Embryonic facial prominence (tissue), 1 donor: Measurements from ENCODE around the gene PIK3R5.
"Not testable (repeated sequence)": the region's sequence is repeated elsewhere in the genome, so short reads cannot be mapped to it uniquely, and the experiment has no call there.

ENCODE experiments used
- DNase-seq: peaks from one replicate; pipeline ENCODE4 v3.0.0-alpha.2; 2016; ENCODE audit errors: extremely low spot score

Gene PIK3R5

DNA sequence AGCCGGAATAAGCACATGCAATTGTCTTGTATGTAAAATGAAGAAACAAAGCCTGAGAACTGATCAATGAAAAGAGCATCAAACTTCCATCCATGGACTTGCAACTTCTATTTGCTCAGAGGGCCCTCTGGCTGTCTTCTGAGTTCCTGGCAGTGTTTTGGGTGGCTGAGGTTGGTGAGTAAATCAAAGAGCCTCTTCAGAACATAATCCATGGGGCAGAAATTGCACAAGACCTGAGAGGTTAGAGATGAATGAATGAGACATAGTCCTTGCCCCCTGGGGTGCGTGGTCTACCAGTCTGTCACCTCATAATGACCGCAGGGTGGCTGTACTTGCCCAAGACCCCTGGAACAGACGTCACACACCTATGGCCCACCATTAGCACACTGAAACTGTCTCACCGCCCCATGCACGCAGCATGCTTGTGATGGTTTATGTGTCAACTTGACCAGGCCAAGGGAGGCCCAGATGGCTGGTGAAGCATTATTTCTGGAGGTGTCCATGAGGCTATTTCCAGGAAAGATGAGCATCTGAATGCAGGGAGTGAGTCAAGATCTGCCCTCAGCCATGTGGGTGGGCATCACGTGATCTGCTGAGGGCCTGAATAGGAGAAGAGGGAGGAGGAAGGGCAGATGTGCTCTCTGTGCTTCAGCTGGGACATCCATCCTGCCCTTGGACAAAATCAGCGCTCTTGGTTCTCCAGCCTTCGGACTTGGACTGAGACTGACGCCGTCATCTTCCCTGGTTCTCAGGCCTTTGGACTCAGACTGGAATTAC, 106.3 kb downstream of the PIK3R5 start:
- DNase-seq, result no peak

- no peak for DNase-seq
These were observed 107.6 kb downstream of the PIK3R5 start for GRCh38 chr17:8857919-8858318.

DNA sequence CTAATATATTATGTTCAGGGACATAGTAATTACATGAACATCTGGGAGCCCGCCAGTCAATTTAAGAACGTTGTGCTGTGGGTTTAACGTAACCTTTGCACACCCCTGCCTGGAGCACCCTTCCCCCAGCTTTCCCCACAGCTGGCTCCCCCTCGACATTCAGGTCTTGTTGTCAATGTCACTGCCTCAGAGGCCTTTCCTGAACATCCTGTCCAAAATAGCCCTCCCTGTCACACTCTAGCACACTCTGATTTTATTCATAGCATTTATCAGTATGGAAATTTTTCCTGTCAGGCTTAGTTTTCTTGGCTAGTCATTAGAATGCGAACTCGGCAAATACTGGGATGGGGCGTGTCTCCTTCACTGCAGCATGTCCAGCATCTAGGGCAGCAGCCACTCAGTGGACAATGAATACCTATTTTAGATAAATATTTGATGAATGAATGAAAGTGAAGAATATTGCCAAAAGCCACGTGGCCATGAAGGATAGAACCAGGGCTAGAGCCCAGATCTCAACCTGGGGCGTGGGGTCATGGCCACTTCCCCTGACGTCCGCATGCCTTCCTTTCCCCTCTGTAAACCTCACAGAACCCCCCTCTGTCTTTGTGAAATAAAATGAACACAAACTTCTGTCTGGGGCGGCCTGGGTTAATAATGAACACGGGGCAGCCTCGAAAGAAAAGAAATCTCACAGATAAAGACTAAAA, 108.5 kb downstream of the PIK3R5 start:
- DNase-seq, result no peak

DNA sequence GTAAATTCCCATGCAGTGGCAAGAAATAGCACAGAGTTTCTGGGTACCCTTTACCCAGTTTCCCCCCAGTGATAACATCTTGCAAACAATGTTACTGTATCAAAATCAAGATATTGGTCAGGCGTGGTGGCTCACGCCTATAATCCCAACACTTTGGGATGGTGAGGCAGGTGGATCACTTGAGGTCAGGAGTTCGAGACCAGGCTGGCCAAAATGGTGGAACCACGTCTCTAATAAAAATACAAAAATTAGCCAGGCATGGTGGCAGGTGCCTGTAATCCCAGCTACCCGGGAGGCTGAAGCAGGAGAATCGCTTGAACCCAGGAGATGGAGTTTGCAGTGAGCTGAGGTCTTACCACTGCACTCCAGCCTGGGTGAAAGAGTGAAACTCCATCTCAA, 109.3 kb downstream of the PIK3R5 start:
- DNase-seq, result not testable (repeated sequence)

- no peak for DNase-seq
These were observed 109.9 kb downstream of the PIK3R5 start for GRCh38 chr17:8855477-8856204.

DNA sequence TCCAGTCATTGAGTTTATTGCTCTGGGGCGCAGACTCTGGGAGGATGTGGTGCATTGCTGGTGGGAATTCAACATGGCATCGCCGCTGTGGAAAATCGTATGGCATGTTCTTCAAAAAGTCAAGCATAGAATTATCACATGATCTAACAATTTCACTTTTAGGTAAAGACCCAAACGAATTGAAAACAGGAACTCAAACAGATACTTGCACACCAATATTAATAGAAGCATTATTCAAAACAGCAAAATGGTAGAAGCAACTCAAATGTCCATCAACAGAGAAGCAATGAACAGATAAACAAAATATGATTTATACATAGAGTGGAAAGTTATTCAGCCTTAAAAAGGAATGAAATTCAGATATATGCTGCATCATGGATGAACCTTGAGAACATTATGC, 113.9 kb downstream of the PIK3R5 start:
- no peak for DNase-seq

DNA sequence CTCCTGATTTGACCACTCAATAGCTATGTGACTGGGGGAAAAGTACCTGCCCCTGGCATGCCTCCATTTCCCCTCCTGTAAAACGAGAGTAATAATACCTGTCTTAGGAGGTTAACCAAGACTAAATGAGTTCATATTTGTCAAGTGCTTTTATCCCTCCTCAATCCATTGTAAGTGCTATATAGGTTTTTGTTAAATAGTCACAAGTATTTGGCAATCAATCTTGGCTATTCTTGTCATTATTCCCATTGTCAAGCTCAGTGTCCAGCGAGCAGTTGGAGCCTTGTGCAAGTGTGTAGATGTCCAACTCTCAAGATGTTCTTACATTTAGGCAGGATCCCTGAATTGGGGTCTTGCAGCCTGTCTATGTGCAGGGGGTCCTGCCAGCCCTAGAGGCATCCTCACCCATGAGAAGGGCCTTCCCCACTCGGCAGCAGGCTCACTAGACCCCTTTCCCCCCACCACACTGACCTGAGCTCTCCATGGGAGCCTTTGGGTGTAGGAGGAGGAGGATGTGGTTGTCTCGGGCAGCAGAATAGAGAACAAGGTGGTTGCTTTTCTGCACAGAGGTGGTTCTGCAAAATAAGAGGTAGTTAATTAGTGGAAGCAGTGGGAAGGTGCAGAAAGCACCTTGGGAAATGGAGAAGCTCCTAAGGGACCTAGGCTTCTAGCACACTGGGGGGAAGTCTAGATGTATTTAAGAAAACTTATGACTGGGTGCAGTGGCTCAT, 116.0 kb downstream of the PIK3R5 start:
- no peak for DNase-seq

DNA sequence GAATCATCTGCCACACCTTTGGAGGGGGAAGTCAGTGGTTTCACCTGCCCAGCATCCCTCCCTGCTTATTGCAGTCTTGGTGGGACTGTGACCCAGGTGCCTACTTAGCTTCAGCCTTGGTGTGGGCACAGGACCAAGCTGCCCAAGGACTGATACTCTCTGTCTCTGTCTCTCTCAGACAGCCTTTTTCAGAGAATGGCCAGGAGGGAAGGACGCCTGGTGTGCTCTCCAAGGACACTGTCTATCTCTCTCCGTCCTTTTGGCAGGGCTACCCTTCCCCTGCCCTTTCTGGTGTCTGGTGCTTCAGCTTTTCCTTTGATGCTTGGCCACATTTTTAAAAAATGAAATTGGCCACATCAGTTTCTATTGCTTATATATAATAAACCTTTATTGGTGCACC, 117.6 kb downstream of the PIK3R5 start:
- DNase-seq, result no peak

- DNase-seq, result no peak
These were observed 118.7 kb downstream of the PIK3R5 start for GRCh38 chr17:8846768-8847211.

DNA sequence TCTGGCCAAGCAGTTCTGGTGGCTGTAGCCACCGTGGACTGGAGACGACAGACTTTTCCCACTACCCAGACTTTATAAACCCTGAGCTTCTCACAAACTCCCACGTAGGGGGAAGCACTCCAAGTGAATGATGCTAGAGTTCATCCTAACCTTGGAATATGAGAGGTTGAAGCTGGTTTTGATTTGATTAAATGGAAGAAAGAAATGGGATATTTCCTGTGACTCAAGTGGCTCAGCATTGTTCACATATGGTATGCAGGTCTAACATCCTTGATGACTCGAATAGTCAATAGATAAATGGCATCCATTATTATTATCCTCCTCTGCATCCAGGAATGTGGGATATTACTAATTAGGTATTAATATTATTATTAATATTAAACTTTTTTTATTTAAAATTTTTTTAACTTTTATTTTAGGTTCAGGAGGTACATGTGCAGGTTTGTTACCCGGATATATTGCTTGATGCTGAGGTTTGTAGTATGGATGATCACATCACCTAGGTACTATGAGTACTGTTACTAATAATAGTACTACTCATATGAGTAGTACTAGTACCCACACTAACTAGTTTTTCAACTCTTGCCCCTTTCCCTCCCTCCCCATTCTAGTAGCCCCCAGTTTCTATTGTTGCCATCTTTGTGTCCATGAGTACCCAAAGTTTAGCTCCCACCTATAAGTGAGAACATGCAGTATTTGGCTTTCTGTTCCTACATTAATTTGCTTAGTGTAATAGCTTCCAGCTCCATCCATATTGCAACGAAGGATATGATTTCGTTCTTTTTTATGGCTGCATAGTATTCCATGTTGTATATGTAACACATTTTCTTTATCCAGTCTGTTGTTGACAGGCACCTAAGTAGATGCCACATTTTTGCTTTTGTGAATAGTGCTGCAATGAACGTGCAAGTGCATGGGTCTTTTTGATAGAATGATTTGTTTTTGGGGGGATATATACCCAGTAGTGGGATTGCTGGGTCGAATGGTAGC, 121.0 kb downstream of the PIK3R5 start:
- DNase-seq, result no peak

GRCh38 chr17:8843344-8843743, 122.2 kb downstream of the PIK3R5 start:
- no peak for DNase-seq

DNA sequence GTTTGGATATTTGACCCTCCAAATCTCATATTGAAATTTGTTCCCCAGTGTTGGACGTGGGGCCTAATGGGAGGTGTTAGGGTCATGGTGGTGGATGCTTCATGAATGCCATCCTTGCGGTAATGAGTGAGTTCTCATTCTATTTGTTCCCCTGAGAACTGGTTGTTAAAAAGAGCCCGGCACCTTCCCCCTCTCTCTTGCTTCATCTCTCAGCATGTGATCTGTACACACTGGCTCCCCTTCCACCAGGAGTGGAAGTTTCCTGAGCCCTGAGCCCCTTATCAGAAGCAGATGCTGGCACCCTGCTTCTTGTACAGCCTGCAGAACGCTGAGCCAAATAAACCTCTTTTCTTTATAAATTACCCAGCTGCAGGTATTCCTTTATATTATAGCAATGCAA, 123.7 kb downstream of the PIK3R5 start:
- no peak for DNase-seq

DNA sequence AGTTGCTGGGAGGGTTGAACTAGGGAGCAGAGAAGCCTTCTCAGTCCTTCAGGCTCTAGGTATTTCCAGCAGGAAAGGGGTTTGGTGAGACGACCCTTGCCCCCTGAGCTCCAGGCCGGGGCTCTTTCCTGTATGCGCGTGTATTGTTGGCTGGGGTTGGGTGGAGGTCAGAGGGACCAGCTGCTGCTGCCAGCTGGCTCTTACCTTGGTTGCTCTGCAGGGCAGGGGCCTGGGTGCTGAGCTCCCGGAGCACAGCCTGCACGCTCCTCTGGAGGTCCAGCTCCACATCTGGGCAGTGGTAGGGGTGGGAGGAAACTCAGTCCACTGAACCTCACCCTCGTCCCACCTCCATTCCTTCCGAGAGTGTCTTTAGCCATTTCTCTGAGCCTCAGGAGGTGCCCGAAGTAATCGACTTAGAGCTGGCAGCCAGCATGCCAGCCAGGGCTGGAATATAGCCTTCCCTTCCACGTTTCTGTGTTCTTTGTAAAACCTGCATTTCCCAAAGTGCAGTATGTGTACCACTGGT, 126.0 kb downstream of the PIK3R5 start:
- no peak for DNase-seq

DNA sequence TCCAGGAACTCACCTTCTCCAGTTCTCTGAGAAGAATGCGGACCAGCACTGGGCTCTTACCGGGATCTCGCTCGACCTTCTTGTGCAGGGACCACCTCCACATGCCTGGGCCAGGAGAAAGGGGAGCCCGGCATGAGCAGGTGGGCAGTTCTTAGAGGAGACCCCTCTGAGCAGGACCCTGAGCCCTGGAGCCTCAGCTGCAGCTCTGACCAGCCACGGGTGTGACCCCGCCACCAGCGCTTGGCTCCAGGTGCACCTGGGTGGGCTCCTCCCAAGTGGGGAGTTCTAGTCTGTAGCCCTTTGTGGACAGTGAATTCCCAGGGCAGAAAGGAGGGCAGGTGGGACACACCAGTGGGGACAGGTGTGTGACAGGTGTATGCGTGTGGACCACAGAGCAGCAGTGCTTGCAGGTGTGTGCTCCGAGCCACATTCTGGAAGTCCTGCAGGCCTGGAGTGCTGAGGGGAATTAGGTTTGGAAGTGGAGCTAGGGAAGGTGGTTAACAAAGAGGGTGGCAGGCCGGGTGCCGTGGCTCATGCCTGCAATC, 126.9 kb downstream of the PIK3R5 start:
- no peak for DNase-seq

GRCh38 chr17:8837563-8838075, 127.9 kb downstream of the PIK3R5 start:
- no peak for DNase-seq

DNA sequence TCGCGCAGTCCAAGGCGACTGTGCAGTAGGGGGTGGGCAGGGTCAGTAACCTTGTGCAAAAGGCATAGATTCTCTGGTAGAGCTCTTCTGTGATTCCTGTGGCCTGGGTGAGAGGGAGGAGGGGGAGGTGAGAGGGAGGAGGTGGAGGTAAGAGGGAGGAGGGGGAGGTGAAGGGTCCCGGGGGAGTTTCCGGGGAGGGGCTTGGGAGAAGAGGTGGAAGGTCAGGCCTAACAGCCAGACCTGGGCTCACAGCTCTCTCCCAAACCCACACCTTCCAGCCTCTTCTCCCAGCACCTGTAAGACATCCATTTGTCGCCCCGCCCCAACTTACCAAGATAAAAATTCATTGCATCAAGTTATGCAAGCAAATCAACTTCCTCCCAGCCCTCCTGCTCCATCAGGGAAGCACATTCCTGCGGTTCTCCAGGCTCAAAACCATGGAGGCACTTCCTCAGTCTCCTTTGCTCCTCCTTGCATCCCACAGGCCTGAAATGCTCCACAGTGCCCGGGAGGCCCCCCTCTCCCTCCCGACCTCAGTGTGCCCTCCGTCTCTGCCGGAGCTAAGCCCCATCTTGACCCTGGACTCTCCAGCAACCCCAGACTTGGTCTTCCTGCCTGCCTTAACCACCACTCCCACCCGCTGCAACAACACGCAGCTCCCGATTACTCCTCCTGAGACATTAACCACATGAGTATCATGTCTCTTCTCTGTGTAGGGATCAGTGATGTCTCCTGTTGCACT, 128.5 kb downstream of the PIK3R5 start:
- DNase-seq, result no peak

GRCh38 chr17:8835631-8836364, 129.7 kb downstream of the PIK3R5 start:
- DNase-seq, result no peak

DNA sequence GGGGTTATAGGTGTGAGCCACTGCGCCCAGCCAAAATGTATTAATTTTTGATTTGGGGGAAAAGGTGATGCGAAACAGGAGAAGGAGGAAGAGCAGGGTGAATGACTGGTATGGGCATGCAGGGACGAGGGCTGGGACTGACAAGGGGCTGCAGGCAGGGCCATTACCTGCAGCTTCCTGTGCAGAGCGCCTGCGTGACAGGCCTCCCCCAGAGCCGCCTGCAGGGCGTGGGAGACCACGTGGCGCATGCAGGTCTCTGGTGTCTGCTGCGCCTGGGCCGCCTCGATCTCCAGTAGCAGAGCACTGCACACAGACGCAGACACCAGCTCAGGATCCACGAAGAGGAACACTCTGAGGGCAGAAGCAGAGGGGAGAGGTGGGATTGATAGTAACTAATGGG, 130.4 kb downstream of the PIK3R5 start:
- DNase-seq, result no peak
